Muscle of back (tissue), 11 donors: Measurements from ENCODE around the gene MVD. TPM values are rescaled to one million over a fixed set of nuclear protein-coding genes. Genes with fewer than 3 reads are reported as not detected.

Source experiments
- DNase-seq, 3 donors: peaks; one replicate each; pipeline versions ENCODE4 v3.0.0 to v3.0.0-alpha.2; 2013
- polyA plus RNA-seq, 10 donors: library from polyadenylated mRNA; unstranded; fragments of 120-200 nt; gene quantifications; one replicate each; pipeline ENCODE4 v1.2.1, GENCODE V29; 2013; ENCODE audit not compliant: insufficient read length in 10 of 10

Gene MVD
- polyA plus RNA-seq, 10 donors = 19.4 to 38.9 (median 26.3) TPM

DNA sequence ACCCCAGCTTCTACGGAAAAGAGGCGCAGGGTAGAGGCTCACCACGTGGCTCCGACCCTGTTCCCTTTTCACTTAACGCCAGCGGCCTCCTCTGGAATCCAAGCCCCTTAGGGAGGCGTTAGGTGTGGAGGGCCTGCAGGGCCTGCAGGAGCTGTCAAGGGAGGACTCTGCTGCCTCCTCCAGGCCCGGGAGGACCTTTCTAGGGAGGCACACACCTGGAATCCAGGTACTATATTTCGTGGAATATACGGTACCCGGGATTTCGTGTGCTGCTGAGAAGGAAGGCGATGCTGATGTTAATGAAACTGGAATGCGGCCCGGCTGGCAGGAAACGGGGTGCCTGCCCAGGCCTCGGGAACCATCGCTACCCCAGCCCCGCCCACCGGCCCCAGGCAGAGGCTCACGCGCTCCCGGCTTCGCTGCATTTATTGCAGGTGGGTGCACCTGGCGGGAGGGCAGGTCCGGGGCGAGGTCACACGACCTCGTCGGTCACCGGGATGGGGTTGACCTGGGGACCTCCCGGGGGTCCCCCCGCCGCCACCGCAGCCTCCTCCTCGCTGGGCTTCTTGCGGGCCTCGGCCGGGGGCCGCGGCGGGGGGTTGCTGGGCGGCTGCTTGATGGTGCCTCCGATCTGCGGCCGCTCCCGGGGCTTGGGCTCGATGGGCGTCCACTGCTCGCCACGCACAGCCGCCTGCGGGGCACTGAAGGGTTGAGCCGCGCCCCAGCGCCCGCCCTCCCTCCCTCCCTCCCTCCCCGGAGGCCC lies 19.8 kb downstream of the MVD start:
- DNase-seq = no peak

DNA sequence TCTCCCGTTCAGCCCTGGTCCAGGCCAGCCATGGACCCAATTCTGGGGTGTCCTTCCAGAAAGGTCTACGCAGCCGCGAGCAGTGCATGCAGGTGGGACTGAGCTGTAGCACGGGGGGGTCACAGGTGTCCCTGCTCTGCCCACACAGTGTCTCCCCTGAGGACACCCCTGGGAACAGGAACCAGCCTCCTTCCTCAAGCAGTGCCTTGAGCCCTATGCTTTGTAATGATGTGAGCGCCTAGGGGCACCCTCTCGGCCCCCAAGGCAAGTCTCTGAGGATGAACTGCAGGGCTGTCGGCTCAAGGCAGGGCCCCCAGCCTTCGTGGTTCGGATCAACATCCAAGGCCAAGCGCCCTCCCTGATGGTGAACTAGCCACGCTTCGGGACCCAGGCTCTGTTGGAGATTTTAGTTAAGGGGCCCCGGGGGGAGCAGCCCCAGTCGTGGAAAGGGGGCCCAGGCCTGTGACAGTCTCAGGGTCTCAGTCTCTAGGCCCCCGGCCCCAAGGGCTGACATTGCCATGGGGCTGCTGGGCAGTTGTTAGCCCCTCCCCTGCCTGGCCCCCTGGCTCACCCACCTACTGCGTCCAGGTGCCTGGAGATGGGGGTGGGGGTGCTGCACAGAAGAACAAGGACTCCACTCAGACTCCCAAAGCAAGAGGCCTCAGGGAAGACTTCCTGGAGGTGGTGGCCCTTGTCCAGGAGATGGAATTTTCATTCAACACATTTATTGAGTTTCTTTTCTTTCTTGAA lies 22.2 kb downstream of the MVD start:
- no peak for DNase-seq

DNA sequence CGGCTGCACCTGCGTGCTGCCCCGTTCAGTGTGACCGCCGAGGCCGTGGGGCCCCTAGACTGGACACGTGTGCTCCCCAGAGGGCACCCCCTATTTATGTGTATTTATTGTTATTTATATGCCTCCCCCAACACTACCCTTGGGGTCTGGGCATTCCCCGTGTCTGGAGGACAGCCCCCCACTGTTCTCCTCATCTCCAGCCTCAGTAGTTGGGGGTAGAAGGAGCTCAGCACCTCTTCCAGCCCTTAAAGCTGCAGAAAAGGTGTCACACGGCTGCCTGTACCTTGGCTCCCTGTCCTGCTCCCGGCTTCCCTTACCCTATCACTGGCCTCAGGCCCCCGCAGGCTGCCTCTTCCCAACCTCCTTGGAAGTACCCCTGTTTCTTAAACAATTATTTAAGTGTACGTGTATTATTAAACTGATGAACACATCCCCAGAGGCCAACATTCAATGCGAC lies 22.8 kb downstream of the MVD start:
- no peak for DNase-seq

DNA sequence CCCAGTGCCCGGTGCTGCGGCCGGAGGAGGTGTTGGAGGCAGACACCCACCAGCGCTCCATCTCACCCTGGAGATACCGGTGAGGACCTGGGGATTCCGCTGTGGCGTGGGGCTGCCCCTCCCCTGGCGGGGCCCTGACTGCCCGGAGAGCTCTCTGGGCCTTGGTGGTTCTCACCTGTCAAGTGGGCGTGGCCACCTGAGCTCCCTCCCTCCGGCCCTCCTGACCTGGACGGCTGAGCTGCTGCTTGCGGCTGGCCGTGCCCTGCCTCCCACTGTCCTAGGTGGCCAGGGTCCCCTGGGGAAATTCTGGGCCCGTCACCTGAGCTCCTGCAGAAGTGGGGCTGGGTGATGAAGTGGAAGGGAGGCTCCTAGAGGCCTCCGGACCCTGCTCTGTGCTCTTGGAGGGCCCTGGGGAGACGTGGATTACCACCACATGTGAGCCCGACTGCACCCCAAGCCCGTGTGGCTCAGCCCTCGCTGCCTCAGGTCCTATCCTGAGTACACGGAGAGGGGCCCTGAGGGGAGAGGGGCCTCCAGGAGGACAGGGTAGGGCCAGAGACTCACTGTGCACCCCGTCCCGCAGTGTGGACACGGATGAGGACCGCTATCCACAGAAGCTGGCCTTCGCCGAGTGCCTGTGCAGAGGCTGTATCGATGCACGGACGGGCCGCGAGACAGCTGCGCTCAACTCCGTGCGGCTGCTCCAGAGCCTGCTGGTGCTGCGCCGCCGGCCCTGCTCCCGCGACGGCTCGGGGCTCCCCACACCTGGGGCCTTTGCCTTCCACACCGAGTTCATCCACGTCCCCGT lies 23.5 kb downstream of the MVD start:
- peak in 1 of 3 donors; percentile 48 for DNase-seq

DNA sequence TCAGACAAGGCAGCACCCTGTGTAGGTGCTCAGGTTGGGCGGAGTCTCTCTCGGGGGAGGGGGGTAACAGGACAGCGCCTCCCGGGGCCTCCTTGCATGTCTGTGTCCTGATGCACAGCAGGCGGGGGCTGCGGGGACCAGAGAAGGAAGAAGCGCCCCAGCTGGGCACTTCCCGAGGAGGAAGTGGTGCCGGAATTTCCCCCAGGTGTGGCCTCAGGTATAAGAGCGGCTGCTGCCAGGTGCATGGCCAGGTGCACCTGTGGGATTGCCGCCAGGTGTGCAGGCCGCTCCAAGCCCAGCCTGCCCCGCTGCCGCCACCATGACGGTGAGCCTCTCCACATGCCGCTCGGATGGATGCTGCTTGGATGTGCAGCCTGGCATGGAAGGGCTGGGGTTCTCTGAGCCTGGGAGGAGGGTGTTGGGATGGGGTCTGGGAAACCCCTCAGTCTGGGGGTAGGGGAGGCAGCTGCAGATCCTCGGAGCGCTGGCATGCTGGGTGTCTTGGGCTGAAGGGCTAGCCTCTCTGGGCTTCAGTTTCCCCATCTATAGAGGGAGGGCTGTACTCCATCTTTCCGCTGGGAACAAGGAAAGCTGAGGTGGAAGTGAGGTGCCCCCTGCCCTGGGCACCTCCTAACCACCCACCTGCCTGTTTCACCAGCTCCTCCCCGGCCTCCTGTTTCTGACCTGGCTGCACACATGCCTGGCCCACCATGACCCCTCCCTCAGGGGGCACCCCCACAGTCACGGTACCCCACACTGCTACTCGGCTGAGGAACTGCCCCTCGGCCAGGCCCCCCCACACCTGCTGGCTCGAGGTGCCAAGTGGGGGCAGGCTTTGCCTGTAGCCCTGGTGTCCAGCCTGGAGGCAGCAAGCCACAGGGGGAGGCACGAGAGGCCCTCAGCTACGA lies 24.3 kb downstream of the MVD start, which contains the start of gene IL17C:
Gene IL17C, plus strand, starts transcription at position 250 of the 908 bp plus-strand sequence. Its CDS starts 70 bp downstream, at position 320.
- DNase-seq = no peak

DNA sequence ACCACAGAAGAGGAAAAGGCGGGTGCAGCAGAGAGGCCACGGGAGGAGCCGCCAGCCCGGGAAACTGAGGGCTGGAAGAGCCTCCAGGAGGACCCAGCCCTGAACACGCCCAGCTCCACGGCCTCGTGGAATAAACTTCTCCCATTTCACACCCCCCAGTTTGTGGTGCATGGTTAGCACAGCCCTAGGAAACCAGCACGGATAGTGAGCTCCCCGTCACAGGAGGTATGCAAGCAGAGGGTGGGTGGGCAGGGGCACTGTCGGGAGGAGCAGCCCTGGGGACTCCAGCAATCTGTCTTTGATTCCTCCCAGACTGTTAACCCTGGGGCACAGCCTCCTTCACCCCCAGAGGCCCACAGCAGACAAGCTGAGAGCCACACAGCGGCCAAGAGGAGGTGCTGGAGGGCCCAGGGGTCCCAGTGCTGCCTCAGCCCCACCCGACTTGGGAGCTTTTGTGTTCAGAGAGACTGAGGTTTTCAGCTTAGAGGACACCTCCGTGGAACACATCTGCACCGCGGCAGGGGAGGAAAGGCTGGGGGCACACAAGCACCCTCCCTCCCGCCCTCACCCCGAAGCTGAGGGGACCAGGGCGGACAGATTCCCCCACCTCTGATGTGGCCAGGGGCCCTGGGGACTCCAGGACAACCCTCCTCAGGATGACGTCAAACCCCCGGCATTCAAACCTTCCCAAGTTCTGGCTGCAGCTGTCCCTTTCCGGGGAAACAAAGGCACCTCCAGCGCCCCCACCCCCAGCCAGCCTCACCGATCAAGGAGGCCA lies 26.2 kb downstream of the MVD start:
- no peak for DNase-seq

DNA sequence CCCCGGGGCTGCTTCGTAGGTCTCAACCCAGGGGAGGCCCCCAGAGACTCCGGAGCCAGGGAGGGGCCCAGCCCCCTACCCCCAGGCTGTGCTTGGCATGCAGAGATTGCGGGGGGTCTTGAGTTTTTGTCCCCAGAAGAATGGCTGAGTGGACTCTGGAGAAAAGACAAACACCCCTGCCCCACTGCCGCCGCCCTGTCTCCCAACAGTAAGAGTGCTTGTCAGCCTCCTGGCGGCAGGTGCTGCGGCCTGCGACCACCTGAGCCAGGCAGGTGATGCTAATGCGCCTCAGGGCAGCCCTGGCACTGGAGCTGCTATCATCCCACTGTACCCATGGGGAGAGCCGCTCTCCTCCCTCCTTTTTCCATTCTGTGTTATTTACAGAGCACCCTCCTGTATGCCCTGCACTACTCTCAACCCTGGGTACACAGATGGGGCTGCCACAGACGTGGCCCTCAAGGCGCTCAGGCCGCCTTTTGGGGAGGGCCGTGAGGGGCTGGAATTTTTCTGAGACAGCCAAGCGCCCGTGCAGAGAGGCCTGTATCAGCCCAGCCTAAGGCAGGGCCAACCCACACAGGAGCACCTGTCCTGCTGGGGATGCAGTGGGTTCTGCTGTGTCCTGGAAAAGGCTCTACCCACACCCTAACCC lies 27.1 kb downstream of the MVD start:
- DNase-seq = no peak

DNA sequence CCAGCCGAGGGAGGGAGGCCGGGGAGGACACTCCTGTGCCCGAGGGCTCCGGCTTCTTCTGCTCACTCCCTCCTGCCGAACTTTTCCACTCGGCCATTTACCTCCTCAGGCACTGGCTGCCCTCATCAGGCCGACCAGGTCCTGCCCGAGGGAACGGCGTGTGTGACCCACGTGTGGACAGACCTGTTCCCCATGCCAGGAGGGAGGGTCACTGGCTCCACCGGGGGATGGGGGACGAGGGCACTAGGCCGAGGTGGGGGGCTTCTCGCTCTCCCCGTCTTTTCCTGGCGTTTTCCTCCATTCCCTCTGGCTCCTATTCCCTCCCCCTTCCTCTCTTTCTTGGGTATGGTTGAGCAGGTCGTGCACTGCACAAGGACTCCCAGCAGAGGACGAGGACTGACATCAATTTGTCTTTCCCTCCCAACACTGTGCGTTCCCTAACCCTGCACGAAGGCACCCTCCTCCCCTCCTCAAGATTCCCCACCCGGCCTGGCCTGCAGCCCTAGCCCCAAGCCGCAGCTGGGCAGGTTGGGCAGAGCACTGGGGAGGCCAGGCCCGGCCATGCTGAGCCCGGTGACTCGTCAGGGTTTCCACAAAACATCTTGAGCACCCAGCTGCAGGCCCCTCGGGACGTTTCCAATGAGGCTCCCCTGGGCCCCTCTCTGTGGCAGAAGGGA lies 27.8 kb downstream of the MVD start:
- no peak for DNase-seq

DNA sequence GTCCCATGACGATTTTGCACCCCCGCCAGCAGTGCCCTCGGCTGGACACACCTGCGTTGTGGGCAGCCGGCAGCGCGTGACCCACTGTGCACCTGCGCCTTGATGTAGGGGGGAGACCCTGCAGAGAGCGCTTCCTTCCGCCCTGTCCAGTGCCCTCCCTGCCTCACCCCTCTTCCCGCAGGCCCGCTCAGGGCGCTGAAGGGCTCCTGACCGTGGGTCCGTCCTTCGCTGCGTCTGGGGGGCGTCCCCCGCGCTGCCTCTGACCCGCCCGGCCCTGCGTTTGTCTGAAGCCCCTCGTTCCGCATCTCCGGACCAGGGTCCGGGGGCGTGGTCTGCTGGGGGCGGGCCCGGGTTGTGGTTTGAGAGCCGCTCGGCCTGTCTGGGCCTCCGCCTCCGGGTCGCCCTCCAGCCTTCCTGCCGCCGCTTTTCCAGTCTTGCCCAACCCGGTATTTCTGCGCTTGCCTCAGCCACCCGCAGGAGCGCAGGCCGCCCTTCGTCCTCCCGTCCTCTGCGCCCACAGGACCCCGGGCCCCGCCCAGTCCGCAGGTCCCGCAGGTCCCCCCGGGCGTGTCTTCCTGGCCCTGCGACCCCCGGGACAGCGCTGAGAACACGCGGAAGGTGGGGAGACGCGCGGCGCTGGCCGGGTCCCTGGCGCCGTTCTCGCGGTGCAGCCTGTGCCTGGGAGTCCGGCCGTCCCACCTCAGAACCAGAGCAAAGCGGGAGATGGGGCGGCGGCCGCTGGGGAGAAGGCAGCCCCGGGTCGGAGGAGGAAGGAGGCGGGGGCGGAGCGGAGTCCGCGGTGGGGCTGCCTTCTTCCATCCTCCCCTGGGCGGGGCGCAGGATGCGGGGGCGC lies 28.5 kb downstream of the MVD start:
- DNase-seq = peak in 1 of 3 donors; percentile 52

DNA sequence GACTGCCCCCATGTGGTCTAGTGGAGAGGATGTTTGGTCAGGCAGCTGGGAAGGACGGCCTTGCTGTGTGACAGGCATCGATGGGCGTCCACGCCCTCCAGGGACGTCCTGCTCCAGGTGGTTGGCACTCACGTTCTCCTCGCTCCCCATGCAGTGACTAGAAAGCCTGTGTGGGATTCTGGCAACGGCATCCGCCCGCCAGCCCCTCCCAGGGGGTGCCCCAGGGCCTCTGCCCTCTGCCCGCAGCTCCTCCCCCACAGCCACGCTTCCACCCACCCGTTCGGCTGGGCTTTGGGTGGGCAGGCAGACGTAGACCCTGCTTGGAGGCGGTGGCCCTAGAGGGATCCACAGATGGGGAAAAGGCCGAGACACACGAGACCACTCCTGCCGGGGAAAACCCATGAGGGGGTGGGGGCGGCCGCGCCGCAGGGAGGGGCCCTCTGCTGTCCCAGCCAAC lies 29.2 kb downstream of the MVD start:
- DNase-seq = peak in 1 of 3 donors; percentile 34

DNA sequence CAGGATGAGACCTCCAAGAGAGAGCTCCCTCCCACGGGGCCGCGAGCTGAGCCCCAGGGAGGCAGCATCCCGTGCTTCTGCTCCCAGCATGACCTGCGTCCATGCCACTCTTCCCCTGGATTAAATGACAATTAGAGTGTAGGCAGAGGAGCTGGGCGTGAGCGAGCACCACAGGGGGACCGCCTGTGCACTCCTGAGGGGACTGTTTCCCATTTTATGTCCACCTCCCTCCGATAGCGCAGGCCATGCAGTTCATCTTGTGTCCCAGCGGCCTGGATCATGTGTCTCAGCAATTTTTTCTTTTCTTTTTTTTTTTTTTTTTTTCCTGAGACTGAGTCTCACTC lies 30.3 kb downstream of the MVD start:
- DNase-seq = no peak

DNA sequence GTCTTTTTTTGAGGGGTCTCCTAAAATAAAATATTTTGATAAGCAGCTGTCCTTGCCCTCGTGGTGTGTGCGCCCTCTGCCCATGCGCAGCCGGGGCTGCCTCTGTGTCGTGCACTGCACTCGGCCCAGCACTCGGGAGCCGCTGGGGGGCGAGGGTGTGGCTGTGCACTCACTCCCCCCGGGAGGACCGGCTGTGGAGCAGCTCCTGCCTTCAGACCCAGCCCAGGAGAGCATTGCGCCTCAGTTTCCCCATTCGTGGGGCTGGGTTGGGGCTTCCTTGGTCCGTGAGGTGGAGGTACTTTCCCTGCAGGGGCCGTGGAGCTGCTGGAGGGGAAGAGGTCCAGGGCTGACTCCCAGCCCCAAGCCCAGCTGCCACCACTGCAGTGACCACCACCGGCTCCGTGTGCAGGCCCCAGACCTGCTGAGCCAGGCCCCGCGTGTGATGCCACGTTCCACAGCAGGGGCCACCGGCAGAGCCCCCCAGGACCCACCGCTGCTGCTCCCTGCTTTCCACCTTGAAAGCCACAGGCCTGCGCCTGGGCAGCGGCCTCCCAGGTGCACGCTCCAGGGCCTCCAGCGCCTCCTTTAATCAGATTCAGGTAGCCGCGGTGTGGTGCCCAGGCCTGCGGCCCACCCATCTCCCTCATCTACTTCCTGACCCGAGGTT lies 30.8 kb downstream of the MVD start:
- DNase-seq = no peak

DNA sequence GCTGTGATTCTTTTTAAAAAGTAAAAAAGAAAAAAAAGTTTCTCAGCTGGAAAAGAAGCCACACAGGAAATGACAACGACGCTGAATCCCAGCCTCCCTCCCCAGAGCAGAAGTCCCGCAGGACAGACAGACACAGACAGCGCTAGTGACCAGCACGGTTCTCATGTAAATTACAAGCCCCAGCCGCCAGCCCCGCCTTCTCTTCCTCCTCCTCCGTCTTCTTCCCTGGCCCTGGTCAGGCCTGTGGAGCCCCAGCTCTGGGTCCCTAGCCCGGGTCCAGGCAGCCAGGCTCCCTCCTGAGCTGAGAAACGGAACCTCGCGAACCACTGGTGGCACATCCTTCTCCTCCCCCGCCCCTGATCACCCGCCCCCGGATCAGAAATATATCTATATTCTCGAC lies 31.5 kb downstream of the MVD start:
- no peak for DNase-seq

DNA sequence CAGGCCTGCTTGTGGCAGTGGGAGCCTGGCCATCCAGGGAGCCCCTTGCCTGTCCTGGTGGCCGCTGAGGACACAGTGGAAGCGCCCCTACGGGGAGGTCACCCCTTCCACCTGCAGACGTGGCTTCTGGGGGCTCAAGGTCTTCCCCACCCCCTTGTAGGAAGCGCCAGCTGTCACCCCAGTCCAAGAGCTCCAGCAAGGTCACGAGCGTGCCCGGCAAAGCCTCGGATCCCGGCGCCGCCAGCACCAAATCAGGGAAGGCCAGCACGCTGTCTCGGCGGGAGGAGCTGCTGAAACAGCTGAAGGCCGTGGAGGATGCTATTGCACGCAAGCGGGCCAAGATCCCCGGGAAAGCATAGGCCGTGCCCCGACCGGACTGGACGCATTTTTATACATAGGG lies 31.9 kb downstream of the MVD start:
- no peak for DNase-seq

DNA sequence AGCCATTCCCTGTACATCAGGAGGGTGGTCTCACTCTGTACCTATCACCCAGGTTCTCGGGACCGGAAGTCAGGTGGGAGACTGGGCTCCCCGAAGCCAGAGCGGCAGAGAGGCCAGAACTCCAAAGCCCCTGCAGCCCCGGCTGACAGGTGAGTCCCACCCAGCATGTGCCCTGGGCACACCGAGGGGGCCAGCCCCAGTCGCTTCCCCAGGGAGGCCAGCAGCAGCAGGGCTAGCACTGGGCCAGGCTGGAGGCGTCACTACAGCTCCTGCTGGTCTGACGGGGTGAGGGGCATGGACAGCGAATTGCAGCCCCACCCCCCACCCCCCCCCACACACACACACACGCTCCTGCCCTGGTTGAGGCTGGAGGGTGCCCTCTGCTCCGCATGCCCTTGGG lies 32.5 kb downstream of the MVD start:
- no peak for DNase-seq

DNA sequence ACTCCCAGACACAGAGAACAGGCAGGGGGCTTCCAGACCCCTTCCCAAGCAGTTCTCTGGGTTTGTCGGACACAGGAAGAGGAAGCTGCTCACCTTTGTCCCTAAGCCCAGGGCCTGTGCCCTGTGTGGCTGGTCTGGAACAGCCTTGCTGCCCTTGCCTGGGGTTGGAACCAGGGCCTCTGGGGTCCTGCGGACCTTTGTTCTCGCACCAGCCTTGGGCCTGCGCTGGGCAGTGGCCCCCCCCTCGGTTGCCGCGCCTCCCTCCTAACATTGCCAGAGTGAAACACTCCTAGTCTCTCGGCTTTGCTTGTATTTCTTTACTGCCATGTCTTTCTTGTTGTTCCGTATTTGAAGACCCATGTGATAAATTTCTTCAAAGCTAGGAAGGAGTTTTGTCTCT lies 33.1 kb downstream of the MVD start:
- no peak for DNase-seq

DNA sequence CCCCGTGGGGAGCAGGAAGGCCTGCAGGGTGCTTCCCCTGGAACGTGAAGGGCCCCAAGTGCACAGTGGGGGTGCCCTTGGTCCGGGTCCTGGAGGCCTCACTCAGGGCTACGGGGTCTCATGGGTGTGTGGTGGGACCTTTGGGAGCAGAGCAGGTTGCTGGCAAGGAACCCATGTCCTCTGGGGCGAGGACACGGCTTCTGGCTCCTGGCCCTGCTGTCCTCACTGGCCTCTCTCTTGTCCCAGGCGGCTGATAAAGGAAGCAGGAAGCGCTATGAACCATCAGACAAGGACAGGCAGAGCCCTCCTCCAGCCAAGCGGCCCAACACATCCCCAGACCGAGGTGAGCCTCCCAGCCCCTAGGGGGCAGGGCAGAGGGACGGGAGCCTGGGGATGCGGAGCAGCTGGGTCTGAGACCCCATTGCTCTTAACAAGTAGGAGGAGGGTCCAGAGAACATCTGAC lies 34.3 kb downstream of the MVD start:
- no peak for DNase-seq
